Islet of Langerhans (tissue), 1 donor: ENCODE measurements around the gene CDH13.

Experiments used
- FAIRE-seq: peaks from one replicate; lab custom pipeline; 2011; peaks lifted over from hg19 to GRCh38; lab: Jason Lieb, UNC

The CDH13 gene

GRCh38 chr16:82955741-82956348 is 329.1 kb downstream of the CDH13 start:
- no peak for FAIRE-seq

- no peak for FAIRE-seq
Observed at GRCh38 chr16:82957212-82957611, 330.4 kb downstream of the CDH13 start.

- no peak for FAIRE-seq
Observed at GRCh38 chr16:82960918-82961317, 334.1 kb downstream of the CDH13 start.

DNA sequence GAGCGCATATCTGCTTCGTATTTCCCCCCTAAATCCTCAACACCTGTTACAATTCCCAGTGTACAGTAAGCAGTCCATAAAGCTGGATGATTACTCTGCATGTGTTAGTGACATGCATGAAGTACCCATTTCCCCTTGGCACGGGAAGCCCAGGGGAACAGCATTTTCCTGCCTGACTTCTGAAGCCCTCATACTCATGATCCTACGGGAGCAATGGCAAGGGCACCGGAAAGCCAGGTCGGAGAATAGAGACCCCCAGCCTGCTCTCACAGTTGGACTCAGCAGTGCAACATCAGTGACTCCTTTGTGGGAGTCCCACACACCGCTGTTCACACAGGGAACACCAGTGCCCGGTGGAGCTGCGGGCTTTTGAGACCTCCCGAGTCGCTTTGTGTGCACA is 336.9 kb downstream of the CDH13 start:
- no peak for FAIRE-seq

DNA sequence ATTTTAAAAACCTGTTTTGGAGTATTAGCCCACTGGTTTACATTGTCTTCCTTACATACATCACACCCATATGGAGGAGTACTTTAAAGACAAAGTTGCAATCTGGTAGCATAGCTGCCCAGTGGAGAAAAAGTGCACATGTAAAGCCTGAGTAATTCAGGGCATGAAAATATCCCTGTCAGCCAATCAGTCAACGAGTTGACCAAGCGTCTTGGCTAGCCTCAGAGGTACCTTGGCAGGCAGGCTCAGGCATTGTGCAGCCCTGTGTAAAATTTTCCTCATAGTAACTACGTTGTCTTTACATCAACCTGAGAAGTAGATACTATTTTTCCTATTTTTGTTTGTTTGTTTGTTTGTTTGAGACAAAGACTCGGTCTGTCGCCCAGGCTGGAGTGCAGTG is 339.0 kb downstream of the CDH13 start:
- no peak for FAIRE-seq

- FAIRE-seq: no peak
Observed at GRCh38 chr16:82967424-82967823, 340.7 kb downstream of the CDH13 start.

DNA sequence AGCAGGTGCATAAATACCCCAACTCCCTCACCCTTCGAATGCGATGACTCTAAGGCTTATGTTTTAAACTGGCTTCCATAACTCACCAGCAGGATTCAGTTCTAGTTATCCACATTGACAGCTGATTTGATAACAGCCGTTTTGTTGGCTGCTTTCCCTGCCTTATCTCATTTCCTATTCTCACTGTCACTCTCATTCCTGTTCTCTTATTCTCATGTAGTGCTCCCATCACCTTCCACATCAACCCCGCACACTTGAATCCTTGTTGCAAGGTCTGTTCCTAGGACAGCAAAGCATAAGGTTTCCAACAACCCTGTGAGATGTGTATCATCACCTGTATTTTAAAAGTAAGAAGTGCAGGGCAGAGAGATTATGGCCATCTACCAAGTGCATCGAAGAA is 344.4 kb downstream of the CDH13 start:
- FAIRE-seq: no peak

- no peak for FAIRE-seq
Observed at GRCh38 chr16:82972331-82972919, 345.7 kb downstream of the CDH13 start.

DNA sequence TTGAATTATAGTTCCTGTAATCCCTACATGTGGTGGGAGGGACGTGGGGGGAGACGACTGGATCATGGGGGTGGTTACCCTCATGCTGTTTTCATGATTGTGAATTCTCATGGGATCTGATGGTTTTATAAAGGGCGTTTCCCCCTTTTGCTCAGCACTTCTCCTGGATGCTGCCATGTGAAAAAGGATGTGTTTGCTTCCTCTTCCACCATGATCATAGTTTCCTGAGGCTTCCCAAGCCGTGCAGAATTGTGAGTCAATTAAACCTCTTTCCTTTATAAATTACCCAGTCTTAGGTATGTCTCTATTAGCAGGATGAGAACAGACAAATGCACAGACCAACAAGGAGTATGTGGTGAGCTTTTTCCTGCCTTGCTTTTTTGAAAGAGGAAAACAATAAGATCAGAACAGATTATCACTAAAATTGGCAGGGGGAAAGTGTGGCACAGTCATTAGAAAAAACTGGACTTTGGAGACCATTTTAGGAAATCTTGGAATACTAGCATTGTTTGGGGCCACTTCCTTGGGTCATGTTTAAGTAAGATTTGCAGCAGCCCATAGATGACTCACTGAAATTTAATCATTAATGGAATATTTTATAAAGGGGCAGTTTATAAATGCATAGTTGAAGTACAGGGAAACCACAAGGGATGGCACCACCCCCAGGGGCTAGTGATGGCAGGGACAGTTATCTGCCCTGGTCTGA is 352.8 kb downstream of the CDH13 start:
- no peak for FAIRE-seq

DNA sequence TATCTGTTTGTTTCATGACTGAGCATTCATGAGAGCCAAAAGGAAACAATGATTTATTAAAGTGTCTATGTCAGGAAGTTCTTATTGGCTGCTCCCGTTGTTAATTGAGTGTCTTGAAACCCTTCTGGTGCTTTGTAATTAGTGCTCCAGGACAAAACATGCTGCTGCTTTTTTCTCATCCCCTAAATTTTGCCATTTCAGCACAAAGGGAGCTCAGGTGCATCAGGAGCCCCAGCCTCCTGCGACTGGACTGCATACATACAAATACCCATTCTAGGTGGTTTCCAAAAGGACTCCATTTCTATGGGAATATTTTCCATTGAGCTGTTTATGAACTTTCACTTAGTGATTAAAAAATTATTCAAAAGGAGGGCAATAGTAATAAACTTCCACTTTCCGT is 354.0 kb downstream of the CDH13 start:
- no peak for FAIRE-seq

GRCh38 chr16:82987767-82988166 is 361.0 kb downstream of the CDH13 start:
- FAIRE-seq: no peak

- FAIRE-seq: no peak
Observed at GRCh38 chr16:82990155-82990554, 363.4 kb downstream of the CDH13 start.

- FAIRE-seq: no peak
Observed at GRCh38 chr16:82991410-82991809, 364.6 kb downstream of the CDH13 start.

DNA sequence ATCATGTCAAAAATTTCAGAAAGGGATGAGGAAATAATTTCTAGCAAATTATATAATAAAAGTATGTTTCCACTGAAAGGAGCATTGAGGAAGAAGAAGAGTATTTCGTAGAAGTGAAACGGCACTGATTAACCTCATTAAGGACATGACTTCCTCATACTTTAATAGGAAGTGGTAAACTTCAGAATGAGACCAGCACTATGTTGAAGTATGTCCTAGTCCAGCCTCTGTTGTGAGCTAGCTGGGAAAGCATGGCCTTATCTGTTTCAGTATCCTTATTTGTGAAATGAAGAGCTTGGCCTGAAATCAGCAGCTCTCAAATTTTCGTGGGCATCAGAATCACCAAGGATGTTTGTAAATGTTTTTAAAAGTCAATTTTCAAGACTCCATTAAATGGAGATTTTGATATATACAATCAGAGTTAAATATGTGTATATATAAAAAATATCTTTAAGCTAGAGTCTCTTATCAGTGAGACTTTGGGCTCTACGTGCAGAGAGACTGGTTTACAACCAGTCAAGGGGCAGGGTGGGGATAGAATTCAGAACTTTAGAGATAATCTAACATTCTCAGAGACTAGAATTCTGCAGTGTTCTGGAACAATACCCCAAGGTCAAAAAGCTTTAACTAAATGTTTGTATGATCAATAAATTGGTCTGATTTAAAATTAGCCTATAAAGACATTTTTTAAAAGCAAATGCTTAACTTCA is 365.4 kb downstream of the CDH13 start:
- FAIRE-seq: no peak

DNA sequence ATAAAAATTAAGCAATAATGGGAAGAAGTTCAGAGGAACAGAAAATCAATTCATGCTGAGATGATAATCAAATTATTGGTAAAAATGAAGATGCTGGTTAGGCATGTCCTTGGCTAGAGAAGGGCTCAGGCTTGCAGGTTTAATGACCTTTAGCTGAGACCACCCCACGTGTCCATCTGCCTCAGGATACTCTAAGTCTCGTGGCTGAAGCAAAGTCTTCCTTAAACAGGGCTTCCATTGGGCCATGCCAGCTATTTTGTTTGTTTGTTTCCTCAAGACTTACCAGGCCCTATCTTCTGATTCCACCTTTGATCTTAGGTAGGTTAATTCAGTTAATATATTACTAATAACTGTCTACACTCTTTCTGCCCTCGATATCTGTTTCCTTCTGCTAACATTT is 366.0 kb downstream of the CDH13 start:
- FAIRE-seq: no peak

DNA sequence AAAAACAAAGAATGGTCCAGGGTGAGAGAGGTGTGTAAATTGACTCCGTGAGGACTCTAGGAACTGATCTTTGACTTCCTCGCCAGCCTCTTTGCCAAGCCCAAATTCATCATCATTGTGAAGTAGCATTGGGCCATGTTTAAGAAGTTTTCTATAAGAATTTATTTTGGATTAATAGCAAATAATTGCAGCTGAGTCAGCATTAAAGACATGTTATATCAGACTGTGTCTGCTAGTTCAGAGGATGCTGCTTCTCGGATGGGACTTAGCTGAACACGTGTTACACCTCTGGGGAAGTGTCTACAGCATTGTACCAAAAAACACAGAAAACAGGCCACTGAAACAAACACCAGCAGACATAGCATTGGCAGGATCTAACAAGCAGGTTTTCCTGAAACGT is 366.6 kb downstream of the CDH13 start:
- no peak for FAIRE-seq

DNA sequence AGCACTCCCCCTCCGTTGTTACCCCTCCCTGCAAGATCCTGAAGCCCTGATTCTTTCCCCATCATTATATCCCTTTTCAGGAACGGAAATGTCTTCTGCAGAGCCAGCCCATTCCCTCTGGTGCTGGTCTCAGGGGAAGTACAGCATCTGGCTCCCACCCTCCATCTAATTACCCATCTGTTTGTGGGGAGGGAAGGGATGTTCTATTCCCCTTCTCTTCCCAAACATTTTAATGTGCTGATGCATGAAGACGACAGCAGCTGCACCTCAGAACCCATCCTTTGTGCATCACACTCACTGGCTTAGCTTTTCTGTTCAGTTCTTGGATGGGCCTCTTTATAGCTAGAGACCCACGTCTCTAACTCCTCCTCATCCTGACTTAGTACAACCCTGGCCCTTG is 367.2 kb downstream of the CDH13 start:
- no peak for FAIRE-seq

GRCh38 chr16:82995286-82995923 is 368.6 kb downstream of the CDH13 start:
- no peak for FAIRE-seq

DNA sequence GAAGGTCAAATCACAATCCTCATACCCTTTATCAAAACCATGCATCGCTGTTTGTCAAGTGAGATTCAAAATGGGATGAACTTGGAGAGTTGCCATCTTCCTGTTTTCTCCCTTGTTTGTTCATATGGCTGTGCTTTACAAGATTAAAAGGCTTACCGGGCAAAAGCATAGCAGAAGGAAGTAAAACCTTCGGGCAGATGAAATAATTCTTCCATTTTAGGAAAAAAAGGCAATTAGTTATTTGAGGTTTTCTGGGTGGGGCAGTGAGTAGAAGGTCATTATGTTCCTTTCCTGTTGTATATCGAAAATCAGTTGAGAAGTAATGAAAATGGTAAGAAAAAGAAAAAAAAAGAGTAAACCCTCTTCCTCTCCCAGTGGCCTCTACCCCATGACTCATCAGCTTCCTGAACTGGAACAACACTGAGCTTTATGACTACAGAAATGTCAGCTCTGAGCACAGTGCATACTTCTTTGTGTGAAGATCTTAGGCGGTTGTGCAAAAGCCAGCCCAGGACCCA is 369.2 kb downstream of the CDH13 start:
- no peak for FAIRE-seq

DNA sequence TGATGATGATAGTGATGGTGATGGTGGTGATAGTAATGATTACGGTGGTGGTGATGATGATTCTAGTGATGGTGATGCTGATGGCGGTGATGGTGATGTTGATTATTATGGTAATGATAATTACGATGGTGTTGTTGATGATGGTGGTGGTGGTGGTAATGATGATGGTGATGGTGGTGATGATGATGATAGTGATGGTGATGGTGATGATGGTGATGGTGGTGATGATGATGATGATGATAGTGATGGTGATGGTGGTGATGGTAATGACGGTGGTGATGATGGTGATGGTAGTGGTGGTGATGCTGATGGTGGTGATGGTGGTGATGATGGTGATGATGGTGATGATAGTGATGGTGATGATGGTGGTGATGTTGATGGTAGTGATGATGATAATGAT is 370.0 kb downstream of the CDH13 start:
- no peak for FAIRE-seq

DNA sequence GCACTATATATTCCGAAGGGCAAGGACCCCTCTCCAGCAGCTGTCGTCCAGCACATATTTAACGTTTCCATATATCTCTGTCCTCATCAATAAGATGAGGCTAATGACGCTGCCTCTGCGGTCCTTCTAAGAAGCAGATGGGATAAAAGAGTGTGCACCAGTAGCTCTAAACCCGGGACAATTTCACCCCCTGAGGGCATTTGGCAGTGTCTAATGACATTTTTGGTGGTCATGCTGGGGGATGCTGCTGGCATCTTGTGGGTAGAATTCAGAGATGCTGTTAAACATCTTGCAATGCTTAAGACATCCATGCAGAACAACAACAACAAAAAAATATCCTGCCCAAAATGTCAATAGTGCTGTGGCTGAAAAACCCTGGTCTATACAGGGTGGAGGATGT is 372.9 kb downstream of the CDH13 start:
- no peak for FAIRE-seq
